Astrocyte (in vitro differentiated cells and primary cell): ENCODE data around the gene NUP37. TPM values are rescaled to one million over a fixed set of nuclear protein-coding genes. Genes with fewer than 3 reads are reported as not detected.

Experiments used
- DNase-seq: peaks from one replicate; pipeline ENCODE4 v3.0.0-alpha.2; 2010; ENCODE audit warnings: low read depth
- FAIRE-seq: peaks from 2 replicates; lab custom pipeline; 2011; peaks lifted over from hg19 to GRCh38; lab: Jason Lieb, UNC
- H2AFZ ChIP-seq: 2 replicates; pipeline ENCODE4 v1.6.0; 2012; ENCODE audit warnings: low read depth, low read length, inconsistent platforms
- H3K27ac ChIP-seq: 2 replicates; pipeline ENCODE4 v1.5.1; 2011; ENCODE audit warnings: low read depth, low read length, inconsistent platforms
- H3K27me3 ChIP-seq: 2 replicates; pipeline ENCODE4 v1.6.0; 2011; ENCODE audit warnings: low read length, inconsistent platforms; ENCODE audit not compliant: insufficient read depth
- H3K36me3 ChIP-seq: 2 replicates; pipeline ENCODE4 v1.5.1; 2011; ENCODE audit warnings: low read length, inconsistent platforms; ENCODE audit not compliant: insufficient read depth
- H3K4me1 ChIP-seq: 2 replicates; pipeline ENCODE4 v1.5.1; 2011; ENCODE audit warnings: low read length, inconsistent platforms; ENCODE audit not compliant: insufficient read depth
- H3K4me2 ChIP-seq: 2 replicates; pipeline ENCODE4 v1.6.0; 2012; ENCODE audit warnings: low read length, inconsistent platforms
- H3K4me3 ChIP-seq: 2 replicates; pipeline ENCODE4 v1.5.1; 2011; ENCODE audit warnings: low read depth, mild to moderate bottlenecking, low read length, inconsistent platforms; ENCODE audit not compliant: insufficient read depth
- H3K79me2 ChIP-seq: 2 replicates; pipeline ENCODE4 v1.6.0; 2012; ENCODE audit warnings: mild to moderate bottlenecking, low read length, inconsistent platforms; ENCODE audit not compliant: insufficient read depth
- H3K9ac ChIP-seq: 2 replicates; pipeline ENCODE4 v1.6.0; 2012; ENCODE audit warnings: mild to moderate bottlenecking, low read length, inconsistent platforms
- H3K9me3 ChIP-seq: 2 replicates; pipeline ENCODE4 v1.5.1; 2012; ENCODE audit warnings: low read depth, mild to moderate bottlenecking, low read length, inconsistent platforms; ENCODE audit not compliant: insufficient read depth
- H4K20me1 ChIP-seq: 2 replicates; pipeline ENCODE4 v1.6.0; 2012; ENCODE audit warnings: low read length, inconsistent platforms; ENCODE audit not compliant: insufficient read depth
- H3K27ac Mint-ChIP-seq: one replicate; pipeline ENCODE4 v1.8.0; 2021; ENCODE audit warnings: mild to moderate bottlenecking, mixed read lengths; ENCODE audit not compliant: unreplicated experiment
- H3K27me3 Mint-ChIP-seq: one replicate; pipeline ENCODE4 v1.8.0; 2021; ENCODE audit warnings: low read depth, mixed read lengths; ENCODE audit not compliant: unreplicated experiment
- H3K36me3 Mint-ChIP-seq: one replicate; pipeline ENCODE4 v1.8.0; 2021; ENCODE audit warnings: low read depth, mixed read lengths; ENCODE audit not compliant: unreplicated experiment
- H3K4me1 Mint-ChIP-seq: one replicate; pipeline ENCODE4 v1.8.0; 2021; ENCODE audit warnings: low read depth, mixed read lengths; ENCODE audit not compliant: unreplicated experiment
- H3K4me3 Mint-ChIP-seq: one replicate; pipeline ENCODE4 v1.8.0; 2021; ENCODE audit warnings: mild to moderate bottlenecking, moderate library complexity, mixed read lengths; ENCODE audit not compliant: unreplicated experiment
- H3K9me3 Mint-ChIP-seq: one replicate; pipeline ENCODE4 v1.8.0; 2021; ENCODE audit warnings: mild to moderate bottlenecking, mixed read lengths; ENCODE audit not compliant: unreplicated experiment
- EZH2 ChIP-seq: IDR thresholded peaks from 2 replicates; pipeline ENCODE4 v1.6.1; 2012; ENCODE audit warnings: mild to moderate bottlenecking, low read length, inconsistent platforms; ENCODE audit not compliant: insufficient read depth
- total RNA-seq: library from RNA; stranded (reverse); gene quantifications from 2 replicates; pipeline ENCODE4 v1.2.1, GENCODE V29; 2021
- TF ChIP-seq, protein P1 (sequence below): IDR thresholded peaks from 2 replicates; pipeline ENCODE4 v1.5.1; 2011; ENCODE audit warnings: low read depth, mild to moderate bottlenecking, inconsistent platforms, low read length, moderate library complexity; ENCODE audit not compliant: insufficient read depth

The NUP37 gene
- total RNA-seq, 1 donor from 2014 or later = 23.1 TPM

DNA sequence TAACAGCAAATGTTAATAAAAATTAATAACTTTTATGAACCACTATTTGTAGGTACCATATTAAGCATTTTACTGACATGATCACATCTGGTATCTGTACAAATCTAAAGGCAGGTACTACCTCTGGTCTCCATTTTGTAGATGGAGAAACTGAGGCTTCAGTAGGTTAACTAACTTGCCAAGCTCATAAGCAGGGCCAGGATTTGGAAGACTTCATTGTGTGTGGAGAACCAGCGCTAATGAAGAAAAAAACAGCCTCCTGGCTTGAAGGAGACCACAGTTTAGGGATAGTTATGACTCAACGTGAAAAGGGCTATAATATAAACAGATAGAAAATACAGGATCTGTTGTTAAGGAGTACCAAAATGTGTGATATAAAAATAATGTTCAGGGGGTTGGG, 1.0 kb downstream of the NUP37 start:
- FAIRE-seq (no peak), DNase-seq (peak; percentile 11)
- H3K36me3 Mint-ChIP-seq = no peaks in the 10 kb centered on the region
- Histone ChIP-seq H3K9ac (peak overlapping the region; percentile 93), H3K4me1 (peaks cover 8% of the 10 kb centered on the region), H2AFZ (no peak overlapping the region), H4K20me1 (no peaks in the 10 kb centered on the region), H3K36me3 (peaks cover 15% of the 10 kb centered on the region), H3K4me3 (peak overlapping the region; percentile 97), H3K27ac (no peak overlapping the region), H3K27me3 (no peaks in the 10 kb centered on the region), H3K4me2 (peak overlapping the region; percentile 90), H3K9me3 (no peaks in the 10 kb centered on the region), H3K79me2 (peaks cover 40% of the 10 kb centered on the region)
- TF ChIP-seq EZH2 = no peak
- TF ChIP-seq, protein P1, sequence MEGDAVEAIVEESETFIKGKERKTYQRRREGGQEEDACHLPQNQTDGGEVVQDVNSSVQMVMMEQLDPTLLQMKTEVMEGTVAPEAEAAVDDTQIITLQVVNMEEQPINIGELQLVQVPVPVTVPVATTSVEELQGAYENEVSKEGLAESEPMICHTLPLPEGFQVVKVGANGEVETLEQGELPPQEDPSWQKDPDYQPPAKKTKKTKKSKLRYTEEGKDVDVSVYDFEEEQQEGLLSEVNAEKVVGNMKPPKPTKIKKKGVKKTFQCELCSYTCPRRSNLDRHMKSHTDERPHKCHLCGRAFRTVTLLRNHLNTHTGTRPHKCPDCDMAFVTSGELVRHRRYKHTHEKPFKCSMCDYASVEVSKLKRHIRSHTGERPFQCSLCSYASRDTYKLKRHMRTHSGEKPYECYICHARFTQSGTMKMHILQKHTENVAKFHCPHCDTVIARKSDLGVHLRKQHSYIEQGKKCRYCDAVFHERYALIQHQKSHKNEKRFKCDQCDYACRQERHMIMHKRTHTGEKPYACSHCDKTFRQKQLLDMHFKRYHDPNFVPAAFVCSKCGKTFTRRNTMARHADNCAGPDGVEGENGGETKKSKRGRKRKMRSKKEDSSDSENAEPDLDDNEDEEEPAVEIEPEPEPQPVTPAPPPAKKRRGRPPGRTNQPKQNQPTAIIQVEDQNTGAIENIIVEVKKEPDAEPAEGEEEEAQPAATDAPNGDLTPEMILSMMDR = no peak
- H3K4me1 Mint-ChIP-seq = peaks cover 7% of the 10 kb centered on the region
- no peak overlapping the region for H3K27ac Mint-ChIP-seq
- H3K4me3 Mint-ChIP-seq = peak overlapping the region; percentile 93
- H3K27me3 Mint-ChIP-seq = no peaks in the 10 kb centered on the region
- H3K9me3 Mint-ChIP-seq = no peaks in the 10 kb centered on the region

DNA sequence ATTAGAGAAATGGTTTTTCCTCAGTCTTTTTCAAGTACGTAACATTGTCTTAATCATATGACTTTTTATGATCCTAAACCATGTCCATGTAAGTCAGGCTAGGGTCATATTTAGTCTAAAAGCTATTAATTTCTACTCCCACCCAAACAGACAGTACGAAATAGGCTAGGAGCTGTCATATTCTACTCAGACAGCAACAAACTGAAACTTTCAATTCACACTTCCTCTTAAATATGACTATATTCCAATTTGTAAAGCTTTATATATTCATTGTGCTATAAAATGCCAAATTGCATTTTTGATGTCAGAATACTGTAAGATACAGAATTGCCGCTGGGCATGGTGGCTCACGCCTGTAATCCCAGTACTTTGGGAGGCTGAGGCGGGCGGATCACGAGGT, 3.5 kb downstream of the NUP37 start:
- H4K20me1 ChIP-seq = no peaks in the 10 kb centered on the region
- Mint-ChIP-seq H3K27ac (no peak overlapping the region), H3K27me3 (no peaks in the 10 kb centered on the region), H3K36me3 (no peaks in the 10 kb centered on the region), H3K9me3 (no peaks in the 10 kb centered on the region), H3K4me1 (peaks cover 7% of the 10 kb centered on the region), H3K4me3 (no peak overlapping the region)
- peaks cover 15% of the 10 kb centered on the region for H3K36me3 ChIP-seq
- no peak overlapping the region for H3K4me2 ChIP-seq
- H3K4me1 ChIP-seq = peaks cover 8% of the 10 kb centered on the region
- no peak overlapping the region for H3K4me3 ChIP-seq
- no peak overlapping the region for H2AFZ ChIP-seq
- H3K9me3 ChIP-seq = no peaks in the 10 kb centered on the region
- no peaks in the 10 kb centered on the region for H3K27me3 ChIP-seq
- TF ChIP-seq, protein P1 = no peak
- FAIRE-seq = no peak
- H3K79me2 ChIP-seq = peaks cover 22% of the 10 kb centered on the region
- no peak overlapping the region for H3K27ac ChIP-seq
- DNase-seq = no peak
- H3K9ac ChIP-seq = no peak overlapping the region

DNA sequence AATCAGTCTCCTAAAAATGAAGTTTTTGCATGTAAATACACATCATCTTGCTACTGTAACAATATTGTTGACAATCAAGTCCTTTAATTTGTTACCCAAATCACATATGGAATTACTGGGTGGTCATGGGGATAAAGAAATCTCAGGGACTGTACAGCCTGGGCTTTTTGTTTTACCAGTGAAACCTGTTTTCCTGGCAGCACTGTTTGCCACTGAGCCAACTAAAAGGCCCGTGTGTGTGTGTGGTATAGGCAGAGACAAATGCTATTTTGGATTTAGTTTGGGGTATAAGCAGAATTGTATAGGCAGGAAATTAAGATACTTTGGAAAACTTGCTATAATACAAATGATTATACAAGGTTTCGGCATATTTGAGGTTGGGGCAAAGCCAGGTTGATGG, 5.7 kb downstream of the NUP37 start:
- Histone ChIP-seq H4K20me1 (no peaks in the 10 kb centered on the region), H3K9ac (no peak overlapping the region), H3K27me3 (no peaks in the 10 kb centered on the region), H3K4me2 (no peak overlapping the region), H3K9me3 (no peaks in the 10 kb centered on the region), H3K79me2 (peaks cover 7% of the 10 kb centered on the region), H2AFZ (no peak overlapping the region), H3K4me3 (no peak overlapping the region), H3K4me1 (no peaks in the 10 kb centered on the region), H3K27ac (no peak overlapping the region), H3K36me3 (peaks cover 22% of the 10 kb centered on the region)
- H3K9me3 Mint-ChIP-seq = no peaks in the 10 kb centered on the region
- no peaks in the 10 kb centered on the region for H3K36me3 Mint-ChIP-seq
- H3K27ac Mint-ChIP-seq = no peak overlapping the region
- no peak for DNase-seq
- no peak overlapping the region for H3K4me3 Mint-ChIP-seq
- H3K4me1 Mint-ChIP-seq = no peaks in the 10 kb centered on the region
- FAIRE-seq = no peak
- TF ChIP-seq EZH2 = no peak
- TF ChIP-seq, protein P1 = no peak
- no peaks in the 10 kb centered on the region for H3K27me3 Mint-ChIP-seq
